ELR (cell line): ENCODE results near the gene PCDHB2.
"Not testable (repeated sequence)": the region's sequence is repeated elsewhere in the genome, so short reads cannot be mapped to it uniquely, and the experiment has no call there.

Experiments used
- DNase-seq: peaks from one replicate; pipeline ENCODE4 v3.0.0-alpha.2; 2015; ENCODE audit warnings: low read depth

Gene PCDHB2

GRCh38 chr5:141135718-141136266 lies 41.4 kb downstream of the PCDHB2 start:
- DNase-seq, result no peak

GRCh38 chr5:141137346-141137745 lies 42.9 kb downstream of the PCDHB2 start:
- DNase-seq, result not testable (repeated sequence)
